ENCODE data around the gene OAS3.

DNA sequence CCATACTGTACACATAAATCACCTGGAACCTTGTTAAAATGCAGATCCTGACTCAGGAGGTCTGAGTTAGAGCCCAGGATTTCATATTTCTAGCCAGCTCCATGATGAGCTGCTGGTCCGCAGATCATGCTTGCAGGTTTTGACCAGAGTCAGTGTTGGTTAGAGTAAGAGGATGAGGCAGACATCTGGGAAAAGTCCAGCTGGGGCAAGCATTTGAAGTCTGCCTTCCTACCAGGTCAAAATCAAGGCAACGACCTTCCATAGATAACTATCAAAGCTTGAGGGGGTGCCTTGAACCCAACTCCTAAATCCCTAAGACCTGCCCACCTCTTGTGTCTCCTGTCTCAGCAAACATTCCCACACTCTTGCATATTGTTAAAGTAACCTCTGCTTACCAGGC lies 49.3 kb downstream of the OAS3 start:
- TF ChIP-seq JUND (IDR thresholded peaks at IDR 0.05): no peak
- TF ChIP-seq, protein P1, sequence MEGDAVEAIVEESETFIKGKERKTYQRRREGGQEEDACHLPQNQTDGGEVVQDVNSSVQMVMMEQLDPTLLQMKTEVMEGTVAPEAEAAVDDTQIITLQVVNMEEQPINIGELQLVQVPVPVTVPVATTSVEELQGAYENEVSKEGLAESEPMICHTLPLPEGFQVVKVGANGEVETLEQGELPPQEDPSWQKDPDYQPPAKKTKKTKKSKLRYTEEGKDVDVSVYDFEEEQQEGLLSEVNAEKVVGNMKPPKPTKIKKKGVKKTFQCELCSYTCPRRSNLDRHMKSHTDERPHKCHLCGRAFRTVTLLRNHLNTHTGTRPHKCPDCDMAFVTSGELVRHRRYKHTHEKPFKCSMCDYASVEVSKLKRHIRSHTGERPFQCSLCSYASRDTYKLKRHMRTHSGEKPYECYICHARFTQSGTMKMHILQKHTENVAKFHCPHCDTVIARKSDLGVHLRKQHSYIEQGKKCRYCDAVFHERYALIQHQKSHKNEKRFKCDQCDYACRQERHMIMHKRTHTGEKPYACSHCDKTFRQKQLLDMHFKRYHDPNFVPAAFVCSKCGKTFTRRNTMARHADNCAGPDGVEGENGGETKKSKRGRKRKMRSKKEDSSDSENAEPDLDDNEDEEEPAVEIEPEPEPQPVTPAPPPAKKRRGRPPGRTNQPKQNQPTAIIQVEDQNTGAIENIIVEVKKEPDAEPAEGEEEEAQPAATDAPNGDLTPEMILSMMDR (IDR thresholded peaks at IDR 0.05; ENCODE audit: low read depth, low read length, missing input control): no peak
- no peak for TF ChIP-seq RAD21 (IDR thresholded peaks at IDR 0.05)
- TF ChIP-seq MAX (IDR thresholded peaks at IDR 0.05): no peak
- no peak for TF ChIP-seq SP1 (IDR thresholded peaks at IDR 0.05)
- TF ChIP-seq TAF1 (conservative IDR thresholded peaks at IDR 0.05): no peak
- TF ChIP-seq, protein P2, sequence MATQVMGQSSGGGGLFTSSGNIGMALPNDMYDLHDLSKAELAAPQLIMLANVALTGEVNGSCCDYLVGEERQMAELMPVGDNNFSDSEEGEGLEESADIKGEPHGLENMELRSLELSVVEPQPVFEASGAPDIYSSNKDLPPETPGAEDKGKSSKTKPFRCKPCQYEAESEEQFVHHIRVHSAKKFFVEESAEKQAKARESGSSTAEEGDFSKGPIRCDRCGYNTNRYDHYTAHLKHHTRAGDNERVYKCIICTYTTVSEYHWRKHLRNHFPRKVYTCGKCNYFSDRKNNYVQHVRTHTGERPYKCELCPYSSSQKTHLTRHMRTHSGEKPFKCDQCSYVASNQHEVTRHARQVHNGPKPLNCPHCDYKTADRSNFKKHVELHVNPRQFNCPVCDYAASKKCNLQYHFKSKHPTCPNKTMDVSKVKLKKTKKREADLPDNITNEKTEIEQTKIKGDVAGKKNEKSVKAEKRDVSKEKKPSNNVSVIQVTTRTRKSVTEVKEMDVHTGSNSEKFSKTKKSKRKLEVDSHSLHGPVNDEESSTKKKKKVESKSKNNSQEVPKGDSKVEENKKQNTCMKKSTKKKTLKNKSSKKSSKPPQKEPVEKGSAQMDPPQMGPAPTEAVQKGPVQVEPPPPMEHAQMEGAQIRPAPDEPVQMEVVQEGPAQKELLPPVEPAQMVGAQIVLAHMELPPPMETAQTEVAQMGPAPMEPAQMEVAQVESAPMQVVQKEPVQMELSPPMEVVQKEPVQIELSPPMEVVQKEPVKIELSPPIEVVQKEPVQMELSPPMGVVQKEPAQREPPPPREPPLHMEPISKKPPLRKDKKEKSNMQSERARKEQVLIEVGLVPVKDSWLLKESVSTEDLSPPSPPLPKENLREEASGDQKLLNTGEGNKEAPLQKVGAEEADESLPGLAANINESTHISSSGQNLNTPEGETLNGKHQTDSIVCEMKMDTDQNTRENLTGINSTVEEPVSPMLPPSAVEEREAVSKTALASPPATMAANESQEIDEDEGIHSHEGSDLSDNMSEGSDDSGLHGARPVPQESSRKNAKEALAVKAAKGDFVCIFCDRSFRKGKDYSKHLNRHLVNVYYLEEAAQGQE (IDR thresholded peaks at IDR 0.05): no peak
- TF ChIP-seq FOXA2 (IDR thresholded peaks at IDR 0.05): no peak
- no peak for TF ChIP-seq RXRA (IDR thresholded peaks at IDR 0.05)
- no peak for TF ChIP-seq HNF4A (conservative IDR thresholded peaks at IDR 0.05)
- no peak for TF ChIP-seq ATF3 (IDR thresholded peaks at IDR 0.05)
- TF ChIP-seq EGR1 (IDR thresholded peaks at IDR 0.05; ENCODE audit: low read depth in 2 of 2): no peak
- no peak for TF ChIP-seq YY1 (IDR thresholded peaks at IDR 0.05)
